Measurements from ENCODE around the gene NLRC5. TPM values are rescaled to one million over a fixed set of nuclear protein-coding genes. Genes with fewer than 3 reads are reported as not detected.
"Not testable (repeated sequence)": the region's sequence is repeated elsewhere in the genome, so short reads cannot be mapped to it uniquely, and the experiment has no call there.

The NLRC5 gene
- polyA plus RNA-seq, 3 donors: 2.3 to 4.0 (median 2.8) TPM

- no peak for DNase-seq (ENCODE audit: low read depth in 3 of 3, low spot score in 2 of 3)
Measured at GRCh38 chr16:56998352-56998751, 9.0 kb downstream of the NLRC5 start.

- DNase-seq (ENCODE audit: low read depth in 3 of 3, low spot score in 2 of 3): no peak
Measured at GRCh38 chr16:56998861-56999260, 9.5 kb downstream of the NLRC5 start.

GRCh38 chr16:56999409-57000270 lies 10.3 kb downstream of the NLRC5 start:
- no peak for DNase-seq (ENCODE audit: low read depth in 3 of 3, low spot score in 2 of 3)

GRCh38 chr16:57000271-57001025 lies 11.1 kb downstream of the NLRC5 start:
- no peak for DNase-seq (ENCODE audit: low read depth in 3 of 3, low spot score in 2 of 3)

- no peak for DNase-seq (ENCODE audit: low read depth in 3 of 3, low spot score in 2 of 3)
Measured at GRCh38 chr16:57001026-57001679, 11.8 kb downstream of the NLRC5 start.

- no peak for DNase-seq (ENCODE audit: low read depth in 3 of 3, low spot score in 2 of 3)
Measured at GRCh38 chr16:57003439-57004386, 14.4 kb downstream of the NLRC5 start.

GRCh38 chr16:57004387-57005250 lies 15.3 kb downstream of the NLRC5 start:
- no peak for DNase-seq (ENCODE audit: low read depth in 3 of 3, low spot score in 2 of 3)

GRCh38 chr16:57005597-57005996 lies 16.2 kb downstream of the NLRC5 start:
- DNase-seq (ENCODE audit: low read depth in 3 of 3, low spot score in 2 of 3): not testable (repeated sequence)

- no peak for DNase-seq (ENCODE audit: low read depth in 3 of 3, low spot score in 2 of 3)
Measured at GRCh38 chr16:57007050-57007449, 17.7 kb downstream of the NLRC5 start.

- DNase-seq (ENCODE audit: low read depth in 3 of 3, low spot score in 2 of 3): no peak
Measured at GRCh38 chr16:57007530-57007929, 18.2 kb downstream of the NLRC5 start.

- DNase-seq (ENCODE audit: low read depth in 3 of 3, low spot score in 2 of 3): no peak
Measured at GRCh38 chr16:57008440-57008839, 19.1 kb downstream of the NLRC5 start.

GRCh38 chr16:57009643-57010170 lies 20.4 kb downstream of the NLRC5 start:
- no peak for DNase-seq (ENCODE audit: low read depth in 3 of 3, low spot score in 2 of 3)

GRCh38 chr16:57012353-57012752 lies 23.0 kb downstream of the NLRC5 start:
- no peak for DNase-seq (ENCODE audit: low read depth in 3 of 3, low spot score in 2 of 3)

GRCh38 chr16:57013229-57013628 lies 23.9 kb downstream of the NLRC5 start:
- no peak for DNase-seq (ENCODE audit: low read depth in 3 of 3, low spot score in 2 of 3)

GRCh38 chr16:57013902-57014301 lies 24.5 kb downstream of the NLRC5 start:
- no peak for DNase-seq (ENCODE audit: low read depth in 3 of 3, low spot score in 2 of 3)

GRCh38 chr16:57016301-57016700 lies 26.9 kb downstream of the NLRC5 start:
- no peak for DNase-seq (ENCODE audit: low read depth in 3 of 3, low spot score in 2 of 3)

- no peak for DNase-seq (ENCODE audit: low read depth in 3 of 3, low spot score in 2 of 3)
Measured at GRCh38 chr16:57016831-57017230, 27.5 kb downstream of the NLRC5 start.

- DNase-seq (ENCODE audit: low read depth in 3 of 3, low spot score in 2 of 3): no peak
Measured at GRCh38 chr16:57017251-57017650, 27.9 kb downstream of the NLRC5 start.

GRCh38 chr16:57019746-57020145 lies 30.4 kb downstream of the NLRC5 start:
- no peak for DNase-seq (ENCODE audit: low read depth in 3 of 3, low spot score in 2 of 3)
